Activated naive CD8-positive, alpha-beta T cell (primary cell): ENCODE data around the gene ATAD3A.
"Not testable (repeated sequence)": the region's sequence is repeated elsewhere in the genome, so short reads cannot be mapped to it uniquely, and the experiment has no call there.

ENCODE experiments used
- H3K27ac Mint-ChIP-seq: one replicate; pipeline ENCODE4 v1.8.0; 2021; ENCODE audit warnings: mixed read lengths
- H3K27me3 Mint-ChIP-seq: one replicate; pipeline ENCODE4 v1.8.0; 2021; ENCODE audit warnings: mixed read lengths
- H3K36me3 Mint-ChIP-seq: one replicate; pipeline ENCODE4 v1.8.0; 2021; ENCODE audit warnings: mixed read lengths
- H3K4me1 Mint-ChIP-seq: one replicate; pipeline ENCODE4 v1.8.0; 2021; ENCODE audit warnings: low read depth, mixed read lengths
- H3K4me3 Mint-ChIP-seq: one replicate; pipeline ENCODE4 v1.8.0; 2021; ENCODE audit warnings: mild to moderate bottlenecking, mixed read lengths
- H3K9me3 Mint-ChIP-seq: one replicate; pipeline ENCODE4 v1.8.0; 2021; ENCODE audit warnings: low read depth, mixed read lengths

Gene ATAD3A

GRCh38 chr1:1483714-1484113 is 28.2 kb upstream of the ATAD3A start:
- Mint-ChIP-seq H3K4me3 (no peak overlapping the region), H3K9me3 (no peaks in the 10 kb centered on the region), H3K27me3 (no peaks in the 10 kb centered on the region), H3K27ac (no peak overlapping the region), H3K36me3 (peaks cover 3% of the 10 kb centered on the region), H3K4me1 (peaks cover 1% of the 10 kb centered on the region)

GRCh38 chr1:1484976-1485750 is 26.8 kb upstream of the ATAD3A start:
- H3K36me3 Mint-ChIP-seq, H3K9me3 Mint-ChIP-seq, H3K27me3 Mint-ChIP-seq, H3K4me3 Mint-ChIP-seq, H3K27ac Mint-ChIP-seq, H3K4me1 Mint-ChIP-seq: not testable (repeated sequence)

- H3K4me1 Mint-ChIP-seq, H3K27ac Mint-ChIP-seq, H3K4me3 Mint-ChIP-seq, H3K36me3 Mint-ChIP-seq, H3K9me3 Mint-ChIP-seq, H3K27me3 Mint-ChIP-seq: not testable (repeated sequence)
Observed at GRCh38 chr1:1485755-1486317, 26.1 kb upstream of the ATAD3A start.

GRCh38 chr1:1487701-1488100 is 24.3 kb upstream of the ATAD3A start:
- Mint-ChIP-seq H3K36me3 (no peaks in the 10 kb centered on the region), H3K27ac (no peak overlapping the region), H3K4me3 (no peak overlapping the region), H3K4me1 (no peaks in the 10 kb centered on the region), H3K27me3 (no peaks in the 10 kb centered on the region), H3K9me3 (no peaks in the 10 kb centered on the region)

DNA sequence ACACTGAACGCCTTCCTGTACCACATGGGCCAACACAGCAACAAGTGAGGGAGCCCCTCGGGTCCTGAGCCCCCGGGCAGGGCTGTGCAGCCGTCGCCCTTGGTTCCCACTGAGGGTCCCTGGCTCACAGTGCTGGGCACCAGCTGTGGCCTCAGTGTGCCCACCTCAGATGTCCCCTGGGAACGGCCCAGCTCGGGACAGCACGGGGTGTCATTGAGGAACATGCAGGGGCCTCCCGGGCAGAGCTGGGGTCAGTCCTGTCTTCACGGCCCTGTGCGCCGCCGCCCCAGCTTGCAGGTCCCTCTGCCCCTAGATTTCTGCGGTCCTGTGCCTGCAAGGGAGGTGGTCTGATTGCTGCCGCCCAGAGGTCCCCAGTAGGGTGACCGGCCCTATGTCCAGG is 22.7 kb upstream of the ATAD3A start:
- Mint-ChIP-seq H3K9me3 (peaks cover 3% of the 10 kb centered on the region), H3K36me3 (peaks cover 8% of the 10 kb centered on the region), H3K4me3 (no peak overlapping the region), H3K27me3 (no peaks in the 10 kb centered on the region), H3K4me1 (no peaks in the 10 kb centered on the region), H3K27ac (no peak overlapping the region)

- Mint-ChIP-seq H3K9me3 (peaks cover 3% of the 10 kb centered on the region), H3K36me3 (peaks cover 8% of the 10 kb centered on the region), H3K27me3 (no peaks in the 10 kb centered on the region), H3K27ac (no peak overlapping the region), H3K4me1 (no peaks in the 10 kb centered on the region), H3K4me3 (no peak overlapping the region)
Observed at GRCh38 chr1:1489861-1490260, 22.1 kb upstream of the ATAD3A start.

DNA sequence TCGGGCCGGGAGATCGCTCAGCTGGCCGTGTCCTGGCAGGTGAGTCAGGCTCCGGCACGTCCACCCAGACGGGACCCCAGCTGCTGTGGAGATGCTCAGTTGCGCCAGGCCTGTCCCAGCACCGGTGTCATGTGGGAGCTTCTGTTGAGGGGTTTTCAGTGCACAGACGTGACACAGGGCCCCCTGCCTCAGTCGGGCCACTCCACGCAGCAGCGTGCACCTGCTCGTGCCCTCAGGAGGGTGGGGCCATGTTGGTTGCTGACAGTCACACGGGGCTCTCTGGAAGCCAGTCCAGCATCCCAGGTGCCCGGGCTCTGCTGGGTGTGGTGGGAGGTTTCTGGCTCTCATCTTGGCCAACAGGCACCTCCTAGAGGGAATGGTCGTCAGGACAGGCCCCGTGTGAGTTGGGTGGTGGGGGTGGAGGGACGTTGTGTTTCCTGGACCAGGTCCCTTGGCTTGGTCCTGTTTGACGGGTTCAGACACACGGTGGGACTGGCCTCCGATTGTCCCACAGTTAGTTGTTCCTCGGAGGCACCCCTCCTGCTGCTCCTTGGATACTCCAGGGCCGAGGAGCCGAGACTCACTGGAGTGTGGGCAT is 21.2 kb upstream of the ATAD3A start:
- H3K27ac Mint-ChIP-seq: no peak overlapping the region
- H3K9me3 Mint-ChIP-seq: peaks cover 3% of the 10 kb centered on the region
- no peaks in the 10 kb centered on the region for H3K27me3 Mint-ChIP-seq
- no peaks in the 10 kb centered on the region for H3K4me1 Mint-ChIP-seq
- H3K36me3 Mint-ChIP-seq: peaks cover 8% of the 10 kb centered on the region
- H3K4me3 Mint-ChIP-seq: no peak overlapping the region

- peaks cover 8% of the 10 kb centered on the region for H3K36me3 Mint-ChIP-seq
- H3K4me3 Mint-ChIP-seq: no peak overlapping the region
- no peak overlapping the region for H3K27ac Mint-ChIP-seq
- H3K27me3 Mint-ChIP-seq: no peaks in the 10 kb centered on the region
- H3K9me3 Mint-ChIP-seq: peaks cover 3% of the 10 kb centered on the region
- H3K4me1 Mint-ChIP-seq: no peaks in the 10 kb centered on the region
Observed at GRCh38 chr1:1491601-1492000, 20.4 kb upstream of the ATAD3A start.

DNA sequence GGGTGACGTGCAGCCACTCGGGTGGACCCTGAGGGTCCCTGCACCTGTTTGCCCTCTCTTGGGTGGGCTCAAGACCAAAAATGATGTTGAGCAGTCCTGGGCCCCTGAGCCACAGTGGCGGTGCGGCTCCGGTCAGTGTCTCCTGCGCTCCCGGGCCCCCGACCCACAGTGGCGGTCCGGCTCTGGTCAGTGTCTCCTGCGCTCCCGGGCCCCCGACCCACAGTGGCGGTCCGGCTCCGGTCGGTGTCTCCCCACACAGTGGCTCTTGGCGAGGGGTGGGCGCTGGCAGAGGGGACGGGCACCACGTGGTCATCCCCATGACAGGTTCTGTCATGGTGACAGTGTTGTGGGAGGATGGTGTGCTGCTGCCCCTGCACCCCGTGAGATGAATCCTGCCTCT is 17.7 kb upstream of the ATAD3A start:
- H3K4me3 Mint-ChIP-seq: not testable (repeated sequence)

DNA sequence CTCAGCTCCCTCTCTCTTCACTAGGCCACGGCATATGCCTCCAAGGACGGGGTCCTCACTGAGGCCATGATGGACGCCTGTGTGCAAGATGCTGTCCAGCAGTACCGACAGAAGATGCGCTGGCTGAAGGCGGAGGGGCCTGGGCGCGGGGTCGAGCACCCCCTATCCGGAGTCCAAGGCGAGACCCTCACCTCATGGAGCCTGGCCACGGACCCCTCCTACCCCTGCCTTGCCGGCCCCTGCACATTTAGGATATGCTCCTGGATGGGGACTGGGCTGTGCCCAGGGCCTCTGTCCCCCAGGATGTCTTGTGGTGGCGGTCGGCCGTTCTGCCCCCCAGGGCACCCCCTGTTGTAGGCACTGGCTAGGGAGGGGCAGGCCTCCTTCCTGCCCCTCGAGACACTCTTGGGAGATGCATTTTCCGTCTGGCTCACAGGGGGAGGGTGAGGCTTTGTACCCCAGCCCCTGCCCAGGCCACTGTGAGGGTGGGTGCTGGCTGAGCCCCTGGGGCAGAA is 16.4 kb upstream of the ATAD3A start:
- not testable (repeated sequence) for H3K9me3 Mint-ChIP-seq, H3K27me3 Mint-ChIP-seq, H3K4me3 Mint-ChIP-seq, H3K4me1 Mint-ChIP-seq, H3K27ac Mint-ChIP-seq, H3K36me3 Mint-ChIP-seq

More for the DNA sequence above, 17.7 kb upstream of the ATAD3A start:
- H3K9me3 Mint-ChIP-seq, H3K4me1 Mint-ChIP-seq, H3K27ac Mint-ChIP-seq, H3K36me3 Mint-ChIP-seq, H3K27me3 Mint-ChIP-seq: not testable (repeated sequence)

DNA sequence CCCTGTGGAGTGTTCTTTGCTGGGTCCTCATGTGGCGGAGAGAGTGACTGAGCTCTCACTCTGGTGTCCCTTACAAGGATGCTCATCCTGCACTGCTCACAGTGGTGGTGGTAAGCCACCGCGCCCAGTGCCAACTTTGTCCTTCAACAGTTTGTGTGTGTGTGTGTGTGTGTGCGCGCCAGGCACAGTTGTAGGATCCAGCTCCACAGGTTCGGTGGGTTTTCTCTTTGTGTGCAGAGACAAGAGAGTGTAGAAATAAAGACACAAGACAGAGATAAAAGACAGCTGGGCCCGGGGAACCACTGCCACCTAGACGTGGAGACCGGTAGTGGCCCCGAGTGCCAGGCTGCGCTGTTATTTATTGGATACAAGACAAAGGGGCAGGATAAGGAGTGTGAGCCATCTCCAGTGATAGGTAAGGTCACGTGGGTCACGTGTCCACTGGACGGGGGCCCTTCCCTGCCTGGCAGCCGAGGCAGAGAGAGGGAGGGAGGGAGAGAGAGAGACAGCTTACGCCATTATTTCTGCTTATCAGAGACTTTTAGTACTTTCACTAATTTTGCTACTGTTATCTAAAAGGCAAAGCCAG is 7.1 kb upstream of the ATAD3A start:
- H3K4me1 Mint-ChIP-seq: peaks cover 12% of the 10 kb centered on the region
- H3K36me3 Mint-ChIP-seq, H3K27me3 Mint-ChIP-seq, H3K9me3 Mint-ChIP-seq: not testable (repeated sequence)
- peak overlapping the region; percentile 84 for H3K27ac Mint-ChIP-seq
- peak overlapping the region; percentile 84 for H3K4me3 Mint-ChIP-seq

GRCh38 chr1:1505366-1505798 is 6.6 kb upstream of the ATAD3A start:
- H3K9me3 Mint-ChIP-seq, H3K36me3 Mint-ChIP-seq, H3K27me3 Mint-ChIP-seq: not testable (repeated sequence)
- Mint-ChIP-seq H3K27ac (peak overlapping the region; percentile 84), H3K4me1 (peaks cover 12% of the 10 kb centered on the region), H3K4me3 (peak overlapping the region; percentile 84)

GRCh38 chr1:1505801-1506200 is 6.2 kb upstream of the ATAD3A start:
- Mint-ChIP-seq H3K4me1 (peaks cover 13% of the 10 kb centered on the region), H3K4me3 (peak overlapping the region; percentile 84), H3K27ac (peak overlapping the region; percentile 46)
- H3K36me3 Mint-ChIP-seq, H3K9me3 Mint-ChIP-seq, H3K27me3 Mint-ChIP-seq: not testable (repeated sequence)

DNA sequence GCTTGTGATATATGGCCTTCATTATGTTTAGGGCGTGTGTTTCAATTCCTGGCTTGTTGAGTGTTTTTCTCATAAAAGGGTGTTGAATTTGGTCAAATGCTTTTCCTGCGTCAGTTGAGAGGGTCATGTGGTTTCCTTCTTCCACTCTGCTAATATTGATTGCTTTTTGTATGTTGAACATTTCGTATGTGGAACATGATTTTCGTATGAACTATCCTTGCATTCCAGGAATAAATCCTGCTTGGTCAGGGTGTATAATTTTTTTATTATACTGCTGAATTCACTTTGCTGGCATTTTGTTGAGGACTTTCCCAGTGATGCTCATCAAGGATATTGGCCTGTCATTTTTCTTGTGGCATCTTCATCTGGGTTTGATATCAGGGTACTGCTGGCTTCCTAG is 4.7 kb upstream of the ATAD3A start:
- Mint-ChIP-seq H3K4me3 (no peak overlapping the region), H3K36me3 (no peaks in the 10 kb centered on the region), H3K9me3 (no peaks in the 10 kb centered on the region), H3K27me3 (no peaks in the 10 kb centered on the region), H3K27ac (no peak overlapping the region), H3K4me1 (peaks cover 18% of the 10 kb centered on the region)

DNA sequence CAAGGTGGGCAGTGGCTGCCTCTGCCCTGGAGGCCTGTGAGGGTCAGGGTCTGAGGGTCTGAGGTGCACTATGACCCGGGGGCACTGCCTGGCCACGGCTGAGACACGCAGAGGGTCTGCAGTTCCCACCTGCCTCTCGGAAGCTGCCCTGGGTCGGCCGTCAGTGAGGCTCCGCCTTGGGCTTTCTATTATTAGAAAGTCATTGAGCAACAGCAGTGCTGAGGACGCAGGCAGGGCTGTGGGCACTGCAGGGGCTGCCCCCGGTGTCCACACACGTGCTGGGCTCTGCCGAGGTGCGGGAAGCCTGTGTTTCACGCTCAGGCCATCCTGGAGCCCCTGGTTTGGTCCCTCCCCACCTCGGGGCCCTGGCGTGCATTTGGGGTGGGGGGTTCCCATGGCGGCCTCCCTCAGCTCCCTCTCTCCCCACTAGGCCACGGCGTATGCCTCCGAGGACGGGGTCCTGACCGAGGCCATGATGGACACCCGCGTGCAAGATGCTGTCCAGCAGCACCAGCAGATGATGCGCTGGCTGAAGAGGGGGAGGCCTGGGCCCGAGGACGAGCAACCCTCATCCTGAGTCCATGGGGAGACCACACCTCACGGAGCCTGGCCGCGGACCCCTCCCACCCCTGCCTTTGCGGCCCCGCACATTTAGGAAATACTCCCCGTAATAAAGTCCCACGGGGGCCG is 3.0 kb upstream of the ATAD3A start:
- H3K9me3 Mint-ChIP-seq, H3K27me3 Mint-ChIP-seq, H3K27ac Mint-ChIP-seq, H3K4me3 Mint-ChIP-seq, H3K36me3 Mint-ChIP-seq: not testable (repeated sequence)
- peaks cover 20% of the 10 kb centered on the region for H3K4me1 Mint-ChIP-seq
